ENCODE results near the gene POR.

- TF ChIP-seq, protein P1, sequence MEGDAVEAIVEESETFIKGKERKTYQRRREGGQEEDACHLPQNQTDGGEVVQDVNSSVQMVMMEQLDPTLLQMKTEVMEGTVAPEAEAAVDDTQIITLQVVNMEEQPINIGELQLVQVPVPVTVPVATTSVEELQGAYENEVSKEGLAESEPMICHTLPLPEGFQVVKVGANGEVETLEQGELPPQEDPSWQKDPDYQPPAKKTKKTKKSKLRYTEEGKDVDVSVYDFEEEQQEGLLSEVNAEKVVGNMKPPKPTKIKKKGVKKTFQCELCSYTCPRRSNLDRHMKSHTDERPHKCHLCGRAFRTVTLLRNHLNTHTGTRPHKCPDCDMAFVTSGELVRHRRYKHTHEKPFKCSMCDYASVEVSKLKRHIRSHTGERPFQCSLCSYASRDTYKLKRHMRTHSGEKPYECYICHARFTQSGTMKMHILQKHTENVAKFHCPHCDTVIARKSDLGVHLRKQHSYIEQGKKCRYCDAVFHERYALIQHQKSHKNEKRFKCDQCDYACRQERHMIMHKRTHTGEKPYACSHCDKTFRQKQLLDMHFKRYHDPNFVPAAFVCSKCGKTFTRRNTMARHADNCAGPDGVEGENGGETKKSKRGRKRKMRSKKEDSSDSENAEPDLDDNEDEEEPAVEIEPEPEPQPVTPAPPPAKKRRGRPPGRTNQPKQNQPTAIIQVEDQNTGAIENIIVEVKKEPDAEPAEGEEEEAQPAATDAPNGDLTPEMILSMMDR (IDR thresholded peaks at IDR 0.05): no peak
- TF ChIP-seq POLR2A (IDR thresholded peaks at IDR 0.05) (no peak), EP300 (IDR thresholded peaks at IDR 0.05) (no peak)
These were observed 54.9 kb downstream of the POR start for GRCh38 chr7:75969704-75970498.

Data from sigmoid colon (tissue), 4 donors.